Hair follicular keratinocyte (primary cell): ENCODE data around the gene RIC3. TPM values are rescaled to one million over a fixed set of nuclear protein-coding genes. Genes with fewer than 3 reads are reported as not detected.

ENCODE experiments used
- total RNA-seq: library from RNA; depleted of rRNA; stranded (reverse); fragments of >200 nt; gene quantifications from 2 replicates; pipeline ENCODE4 v1.2.3, GENCODE V29; 2015

The RIC3 gene, protein sequence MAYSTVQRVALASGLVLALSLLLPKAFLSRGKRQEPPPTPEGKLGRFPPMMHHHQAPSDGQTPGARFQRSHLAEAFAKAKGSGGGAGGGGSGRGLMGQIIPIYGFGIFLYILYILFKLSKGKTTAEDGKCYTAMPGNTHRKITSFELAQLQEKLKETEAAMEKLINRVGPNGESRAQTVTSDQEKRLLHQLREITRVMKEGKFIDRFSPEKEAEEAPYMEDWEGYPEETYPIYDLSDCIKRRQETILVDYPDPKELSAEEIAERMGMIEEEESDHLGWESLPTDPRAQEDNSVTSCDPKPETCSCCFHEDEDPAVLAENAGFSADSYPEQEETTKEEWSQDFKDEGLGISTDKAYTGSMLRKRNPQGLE
- total RNA-seq: 0.16 TPM in 1 of 2 replicates, not detected in the other

DNA sequence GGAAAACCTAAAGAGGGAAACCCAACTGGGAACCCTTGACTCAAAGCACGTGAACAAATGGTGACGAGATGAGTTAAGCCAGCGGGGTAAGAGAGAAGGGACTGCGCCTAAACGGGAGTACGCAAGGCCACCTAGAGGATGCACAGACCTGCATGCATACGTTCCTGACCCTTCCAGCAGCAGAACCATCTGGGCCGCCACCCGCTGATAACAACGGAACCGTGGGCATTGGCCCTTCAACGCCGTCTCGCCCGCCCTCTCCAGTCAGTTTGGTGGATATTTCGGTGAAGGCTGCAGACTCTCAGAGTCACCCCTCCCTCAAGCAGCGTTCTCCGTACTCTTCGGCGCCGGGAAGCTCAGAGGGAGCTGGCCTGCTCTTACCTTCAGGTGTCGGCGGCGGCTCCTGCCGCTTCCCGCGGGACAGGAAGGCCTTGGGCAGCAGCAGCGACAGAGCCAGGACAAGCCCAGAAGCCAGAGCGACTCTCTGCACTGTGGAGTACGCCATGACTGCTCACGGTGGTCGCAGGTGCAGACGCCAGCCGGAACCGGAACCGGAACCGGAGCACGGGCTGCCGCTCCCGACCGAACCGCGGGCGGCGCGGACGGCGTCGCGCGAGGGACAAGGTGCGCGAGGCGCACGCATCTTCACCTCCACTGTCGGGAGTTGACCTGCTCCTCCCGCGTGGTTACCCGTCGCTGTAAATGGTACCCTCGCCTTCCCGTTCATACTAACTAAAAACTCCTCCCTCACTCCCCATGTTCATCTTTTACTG, at the start of gene RIC3:
TSS of gene RIC3 (minus strand) at position 541 of the 773 bp plus-strand sequence. CDS start at position 505, 36 bp downstream.

GRCh38 chr11:8080674-8081590, 87.9 kb downstream of the RIC3 start, which contains the start of gene TUB:
Gene TUB (plus strand): TSS chr11:8081211. CDS start chr11:8081511, 300 bp downstream.

Other genes with a start within 250 kb of the RIC3 start
- gene OR10A6, start 237.8 kb downstream of the RIC3 start, total RNA-seq: not detected in 2 replicates
- gene OR10A3, start 227.3 kb downstream of the RIC3 start, total RNA-seq: not detected in 2 replicates
- 0.08 and 0.47 TPM in 2 replicates for gene NLRP10, start 203.6 kb downstream of the RIC3 start, total RNA-seq
- gene EIF3F, start 181.7 kb downstream of the RIC3 start, total RNA-seq: 349 and 432 TPM in 2 replicates
- 0.70 and 1.3 TPM in 2 replicates for gene TUB, start 87.8 kb downstream of the RIC3 start, total RNA-seq
- not detected in 2 replicates for gene LMO1, start 94.9 kb upstream of the RIC3 start, total RNA-seq